Retina (tissue), 1 donor: ENCODE results near the gene REPIN1.
A peak's percentile ranks its signal among the peaks of the same experiment; 100 is the strongest.
"Not testable (repeated sequence)": the region's sequence is repeated elsewhere in the genome, so short reads cannot be mapped to it uniquely, and the experiment has no call there.

Source experiments
- DNase-seq: peaks from one replicate; pipeline ENCODE4 v3.0.0-alpha.2; 2016

Gene REPIN1

GRCh38 chr7:150377635-150378034 is 9.0 kb downstream of the REPIN1 start:
- DNase-seq, result no peak

- DNase-seq, result peak; percentile 86
These were observed 9.7 kb downstream of the REPIN1 start for GRCh38 chr7:150378115-150378852.

GRCh38 chr7:150378853-150379440 is 10.3 kb downstream of the REPIN1 start, which contains the start of gene ZNF775:
TSS of gene ZNF775 (plus strand) at chr7:150379330. CDS start at chr7:150388471, 9,141 bp downstream.
- peak; percentile 96 for DNase-seq

GRCh38 chr7:150379441-150380379 is 11.1 kb downstream of the REPIN1 start:
- peak; percentile 77 for DNase-seq

GRCh38 chr7:150380463-150380862 is 11.8 kb downstream of the REPIN1 start:
- DNase-seq, result no peak

GRCh38 chr7:150381096-150381495 is 12.5 kb downstream of the REPIN1 start:
- peak; percentile 2 for DNase-seq

GRCh38 chr7:150381785-150382122 is 13.1 kb downstream of the REPIN1 start:
- DNase-seq, result no peak

GRCh38 chr7:150382123-150382843 is 13.7 kb downstream of the REPIN1 start:
- DNase-seq, result peak; percentile 44

GRCh38 chr7:150382844-150383225 is 14.2 kb downstream of the REPIN1 start:
- no peak for DNase-seq

- DNase-seq, result peak; percentile 91
These were observed 15.2 kb downstream of the REPIN1 start for GRCh38 chr7:150383710-150384397.

GRCh38 chr7:150384406-150385301 is 16.0 kb downstream of the REPIN1 start:
- peak; percentile 50 for DNase-seq

- DNase-seq, result peak; percentile 48
These were observed 16.7 kb downstream of the REPIN1 start for GRCh38 chr7:150385302-150385723.

GRCh38 chr7:150385884-150386283 is 17.3 kb downstream of the REPIN1 start:
- DNase-seq, result not testable (repeated sequence)

- no peak for DNase-seq
These were observed 19.7 kb downstream of the REPIN1 start for GRCh38 chr7:150388306-150388705.

GRCh38 chr7:150388709-150389531 is 20.3 kb downstream of the REPIN1 start:
- peak; percentile 76 for DNase-seq

- DNase-seq, result no peak
These were observed 20.9 kb downstream of the REPIN1 start for GRCh38 chr7:150389532-150389816.

- no peak for DNase-seq
These were observed 21.6 kb downstream of the REPIN1 start for GRCh38 chr7:150390205-150390604.

GRCh38 chr7:150393325-150393724 is 24.7 kb downstream of the REPIN1 start:
- DNase-seq, result no peak

- DNase-seq, result no peak
These were observed 27.8 kb downstream of the REPIN1 start for GRCh38 chr7:150396426-150396825.

GRCh38 chr7:150396851-150397260 is 28.2 kb downstream of the REPIN1 start:
- DNase-seq, result no peak
